ENCODE results near the gene DMP1. TPM values are rescaled to one million over a fixed set of nuclear protein-coding genes. Genes with fewer than 3 reads are reported as not detected.

Gene DMP1
- total and polyA plus RNA-seq, 2 of the 8 experiments (the other 6 are each of a cell fraction or from before 2014, with no cell fraction given), result 0.05 to 0.17 TPM

- Histone ChIP-seq H4K5ac (ENCODE audit: insufficient read length, low read depth, low read length) (no peak overlapping the region), H4K91ac (replicated peaks; ENCODE audit: insufficient read length, low read length) (no peak overlapping the region), H3K56ac (replicated peaks; ENCODE audit: insufficient read length, low read depth, low read length) (no peak overlapping the region), H3K4me2 (ENCODE audit: insufficient read depth in 1 of 2, low read depth in 2 of 2, low read length in 2 of 2) (no peak overlapping the region), H3K27ac (ENCODE audit: low read depth, low read length) (no peak overlapping the region), H2BK120ac (replicated peaks; ENCODE audit: low read depth, low read length) (no peak overlapping the region), H3K79me2 (ENCODE audit: control insufficient read depth in 1 of 2, insufficient read depth in 2 of 2, low read length in 2 of 2) (no peaks in the 10 kb centered on the region), H3K79me1 (ENCODE audit: low read depth, low read length) (no peaks in the 10 kb centered on the region), H3K14ac (ENCODE audit: insufficient read length) (no peak overlapping the region), H4K8ac (ENCODE audit: extremely low read depth, insufficient read depth, low read length) (no peak overlapping the region), H2BK20ac (ENCODE audit: low read length) (no peak overlapping the region), H2BK12ac (ENCODE audit: low read depth, low read length) (no peak overlapping the region), H3K4me1 (replicated peaks in 1 of 4; ENCODE audit: control insufficient read depth in 3 of 4, insufficient read depth in 4 of 4, low read length in 3 of 4) (peaks cover 0 to 2% (median 0%) of the 10 kb centered on the region in 4 experiments; a peak in 3 of 7 replicates), H3K4ac (replicated peaks; ENCODE audit: insufficient read length, low read depth, low read length) (no peak overlapping the region), H3K27me3 (replicated peaks in 1 of 4; ENCODE audit: control insufficient read depth in 3 of 4, extremely low read depth in 1 of 4, insufficient read depth in 3 of 4, low read length in 3 of 4) (no peaks in the 10 kb centered on the region), H3K18ac (ENCODE audit: extremely low read depth, low read length) (no peak overlapping the region), H3K23me2 (ENCODE audit: low read depth, low read length) (no peaks in the 10 kb centered on the region; the same call in 1 of the 2 replicates), H2BK5ac (ENCODE audit: low read depth, low read length) (no peak overlapping the region), H2AFZ (ENCODE audit: low read length) (no peak overlapping the region), H3K23ac (ENCODE audit: insufficient read length) (no peak overlapping the region), H2AK5ac (ENCODE audit: low read depth, low read length) (no peak overlapping the region), H3K9me3 (ENCODE audit: insufficient read depth in 2 of 2, low read depth in 1 of 2, low read length in 1 of 2) (no peaks in the 10 kb centered on the region), H2BK15ac (ENCODE audit: low read length) (no peak overlapping the region), H3K36me3 (ENCODE audit: control insufficient read depth in 2 of 4, insufficient read depth in 4 of 4, low read length in 3 of 4) (no peaks in the 10 kb centered on the region), H3K9ac (replicated peaks in 1 of 4; ENCODE audit: extremely low read depth in 1 of 4, low read depth in 3 of 4, low read length in 3 of 4) (no peak overlapping the region), H3K4me3 (ENCODE audit: extremely low read depth in 1 of 4, insufficient read depth in 2 of 4, low read depth in 3 of 4, low read length in 4 of 4) (no peak overlapping the region), H4K20me1 (replicated peaks in 1 of 2; ENCODE audit: control insufficient read depth in 1 of 2, insufficient read depth in 2 of 2, low read length in 2 of 2) (no peaks in the 10 kb centered on the region)
- ChIA-PET CTCF (ENCODE audit: partially characterized antibody) (interaction anchor here (1.1 to 1.6 kb wide), 4 partner anchors 15 to 197 kb away, joined by 3 to 4 read pairs (median 4); no protein-coding TSS in a partner anchor), POLR2A (ENCODE audit: partially characterized antibody) (no interaction called here)
- no peak for DNase-seq (ENCODE audit: low read depth in 1 of 2, low spot score in 2 of 2)
- no peak for FAIRE-seq
- 86% methylated on average over 3 of the region's 3 CpGs; no CpG with 5 or more reads in 1 of the 2 experiments for WGBS, 2 experiments (ENCODE audit: extremely low coverage in 1 of 2, insufficient coverage in 1 of 2, insufficient read length in 1 of 2, insufficient replicate concordance in 2 of 2, low coverage in 1 of 2, low lambda C conversion rate in 2 of 2, missing lambda C conversion rate in 1 of 2)
- TF ChIP-seq RFX5 (IDR thresholded peaks at IDR 0.05; ENCODE audit: borderline replicate concordance, low read depth, low read length), result no peak
- no peak for TF ChIP-seq BCL11A (IDR thresholded peaks at IDR 0.05; ENCODE audit: low read depth in 2 of 2, low read length in 2 of 2)
- TF ChIP-seq ASH2L (IDR thresholded peaks at IDR 0.05; ENCODE audit: low read length), result no peak
- TF ChIP-seq CTCF (IDR thresholded peaks at IDR 0.05; ENCODE audit: control extremely low read depth in 1 of 3, insufficient read depth in 1 of 3, low read depth in 1 of 3, low read length in 3 of 3), result no peak
- TF ChIP-seq YY1 (IDR thresholded peaks at IDR 0.05; ENCODE audit: low read depth, low read length), result no peak
- TF ChIP-seq KDM1A (IDR thresholded peaks at IDR 0.05; ENCODE audit: borderline replicate concordance, low read length), result no peak
- TF ChIP-seq CHD1 (IDR thresholded peaks at IDR 0.05; ENCODE audit: low read depth, low read length), result no peak
- no peak for TF ChIP-seq KDM5A (IDR thresholded peaks at IDR 0.05; ENCODE audit: low read length)
- TF ChIP-seq HDAC2 (IDR thresholded peaks at IDR 0.05; ENCODE audit: borderline replicate concordance in 1 of 2, low read depth in 2 of 2, low read length in 2 of 2), result no peak
- TF ChIP-seq POLR2A (IDR thresholded peaks at IDR 0.05; ENCODE audit: control extremely low read depth in 1 of 2, low read depth in 2 of 2, low read length in 2 of 2), result no peak
- TF ChIP-seq GABPA (IDR thresholded peaks at IDR 0.05; ENCODE audit: borderline replicate concordance, insufficient read depth, low read length), result no peak
- TF ChIP-seq EP300 (IDR thresholded peaks at IDR 0.05; ENCODE audit: borderline replicate concordance in 1 of 2, low read depth in 2 of 2, low read length in 2 of 2), result no peak
Observed at GRCh38 chr4:87651941-87652340, 1.9 kb downstream of the DMP1 start.
